Effector memory CD4-positive, alpha-beta T cell (primary cell): ENCODE results near the gene SUSD4.

Experiments
- DNase-seq, 3 donors: peaks; one replicate each; pipeline ENCODE4 v3.0.0-alpha.2; 2020
- H3K27ac ChIP-seq: 2 replicates; pipeline ENCODE4 v1.7.0; 2013; ENCODE audit warnings: mild to moderate bottlenecking, low read length, moderate library complexity; ENCODE audit not compliant: insufficient read depth, poor library complexity, severe bottlenecking
- H3K27me3 ChIP-seq: replicated peaks from 2 replicates; pipeline ENCODE4 v1.7.0; 2013; ENCODE audit warnings: mild to moderate bottlenecking, low read length; ENCODE audit not compliant: insufficient read depth, control insufficient read depth, poor library complexity, severe bottlenecking
- H3K36me3 ChIP-seq: 2 replicates; pipeline ENCODE4 v1.7.0; 2013; ENCODE audit warnings: mild to moderate bottlenecking, low read length, moderate library complexity; ENCODE audit not compliant: control insufficient read depth, insufficient read depth
- H3K4me1 ChIP-seq: 2 replicates; pipeline ENCODE4 v1.7.0; 2013; ENCODE audit warnings: low read length, mild to moderate bottlenecking; ENCODE audit not compliant: control insufficient read depth, insufficient read depth, poor library complexity, severe bottlenecking
- H3K4me3 ChIP-seq: 2 replicates; pipeline ENCODE4 v1.7.0; 2013; ENCODE audit warnings: low read length, low read depth, mild to moderate bottlenecking; ENCODE audit not compliant: insufficient read depth, poor library complexity, severe bottlenecking
- H3K9me3 ChIP-seq: 2 replicates; pipeline ENCODE4 v1.7.0; 2013; ENCODE audit warnings: mild to moderate bottlenecking, low read length, moderate library complexity; ENCODE audit not compliant: control insufficient read depth

SUSD4 gene

GRCh38 chr1:223235091-223235490 lies 128.9 kb downstream of the SUSD4 start:
- Histone ChIP-seq H3K36me3 (no peaks in the 10 kb centered on the region), H3K4me3 (no peak overlapping the region), H3K27me3 (no peaks in the 10 kb centered on the region), H3K9me3 (no peaks in the 10 kb centered on the region), H3K4me1 (peaks cover 21% of the 10 kb centered on the region), H3K27ac (no peak overlapping the region)
- no peak for DNase-seq

GRCh38 chr1:223234534-223234933 lies 129.4 kb downstream of the SUSD4 start:
- H3K27ac ChIP-seq = no peak overlapping the region
- no peaks in the 10 kb centered on the region for H3K27me3 ChIP-seq
- H3K4me1 ChIP-seq = peaks cover 26% of the 10 kb centered on the region
- no peaks in the 10 kb centered on the region for H3K36me3 ChIP-seq
- no peaks in the 10 kb centered on the region for H3K9me3 ChIP-seq
- H3K4me3 ChIP-seq = no peak overlapping the region
- no peak for DNase-seq

GRCh38 chr1:223234170-223234514 lies 129.8 kb downstream of the SUSD4 start:
- Histone ChIP-seq H3K9me3 (no peaks in the 10 kb centered on the region), H3K27me3 (no peaks in the 10 kb centered on the region), H3K4me1 (peaks cover 29% of the 10 kb centered on the region), H3K27ac (no peak overlapping the region), H3K36me3 (no peaks in the 10 kb centered on the region), H3K4me3 (no peak overlapping the region)
- DNase-seq = no peak

- peaks cover 29% of the 10 kb centered on the region for H3K4me1 ChIP-seq
These were observed 130.4 kb downstream of the SUSD4 start for GRCh38 chr1:223233410-223234169.

GRCh38 chr1:223233019-223233409 lies 131.0 kb downstream of the SUSD4 start:
- no peak overlapping the region for H3K4me3 ChIP-seq
- DNase-seq = no peak
- no peaks in the 10 kb centered on the region for H3K36me3 ChIP-seq
- peak overlapping the region; percentile 44 for H3K27ac ChIP-seq
- H3K27me3 ChIP-seq = no peaks in the 10 kb centered on the region
- H3K4me1 ChIP-seq = peaks cover 29% of the 10 kb centered on the region
- no peaks in the 10 kb centered on the region for H3K9me3 ChIP-seq

More at GRCh38 chr1:223233410-223234169, 130.4 kb downstream of the SUSD4 start:
- peak overlapping the region; percentile 44 for H3K27ac ChIP-seq
- H3K4me3 ChIP-seq = no peak overlapping the region
- no peaks in the 10 kb centered on the region for H3K27me3 ChIP-seq
- DNase-seq = no peak
- H3K36me3 ChIP-seq = no peaks in the 10 kb centered on the region
- H3K9me3 ChIP-seq = no peaks in the 10 kb centered on the region

- DNase-seq = no peak
- H3K27me3 ChIP-seq = no peaks in the 10 kb centered on the region
- H3K4me3 ChIP-seq = no peak overlapping the region
- no peak overlapping the region for H3K27ac ChIP-seq
- H3K36me3 ChIP-seq = no peaks in the 10 kb centered on the region
- H3K4me1 ChIP-seq = peaks cover 29% of the 10 kb centered on the region
- no peaks in the 10 kb centered on the region for H3K9me3 ChIP-seq
These were observed 132.4 kb downstream of the SUSD4 start for GRCh38 chr1:223231581-223231980.

- peak overlapping the region; percentile 19 for H3K27ac ChIP-seq
These were observed 132.9 kb downstream of the SUSD4 start for GRCh38 chr1:223231011-223231572.

GRCh38 chr1:223230161-223230881 lies 133.7 kb downstream of the SUSD4 start:
- Histone ChIP-seq H3K27ac (peak overlapping the region; percentile 19), H3K4me1 (peaks cover 29% of the 10 kb centered on the region), H3K27me3 (no peaks in the 10 kb centered on the region), H3K4me3 (no peak overlapping the region), H3K36me3 (no peaks in the 10 kb centered on the region), H3K9me3 (no peaks in the 10 kb centered on the region)
- no peak for DNase-seq

More at GRCh38 chr1:223231011-223231572, 132.9 kb downstream of the SUSD4 start:
- peaks cover 29% of the 10 kb centered on the region for H3K4me1 ChIP-seq
- DNase-seq = no peak
- no peaks in the 10 kb centered on the region for H3K9me3 ChIP-seq
- H3K36me3 ChIP-seq = no peaks in the 10 kb centered on the region
- H3K27me3 ChIP-seq = no peaks in the 10 kb centered on the region
- H3K4me3 ChIP-seq = no peak overlapping the region

GRCh38 chr1:223229756-223230155 lies 134.2 kb downstream of the SUSD4 start:
- Histone ChIP-seq H3K27ac (peak overlapping the region; percentile 37), H3K4me3 (no peak overlapping the region), H3K9me3 (no peaks in the 10 kb centered on the region), H3K27me3 (no peaks in the 10 kb centered on the region), H3K4me1 (peaks cover 29% of the 10 kb centered on the region), H3K36me3 (no peaks in the 10 kb centered on the region)
- DNase-seq = no peak

- Histone ChIP-seq H3K36me3 (no peaks in the 10 kb centered on the region), H3K4me1 (peaks cover 29% of the 10 kb centered on the region), H3K27me3 (no peaks in the 10 kb centered on the region), H3K9me3 (no peaks in the 10 kb centered on the region), H3K27ac (no peak overlapping the region), H3K4me3 (no peak overlapping the region)
- DNase-seq = no peak
These were observed 134.9 kb downstream of the SUSD4 start for GRCh38 chr1:223228931-223229528.
